H9 (cell line): ENCODE measurements around the gene LRP2. TPM values are rescaled to one million over a fixed set of nuclear protein-coding genes. Genes with fewer than 3 reads are reported as not detected.

Experiments used
- DNase-seq: peaks from one replicate; pipeline ENCODE4 v3.0.0-alpha.2; 2017
- H2AFZ ChIP-seq: one replicate; pipeline ENCODE4 v1.6.1; 2013; ENCODE audit warnings: mild to moderate bottlenecking, low read length, control low read depth, moderate library complexity
- H2AK5ac ChIP-seq: 2 replicates; pipeline ENCODE4 v1.6.1; 2013; ENCODE audit warnings: low read length, control low read depth, mixed read lengths; ENCODE audit not compliant: insufficient read length
- H2BK120ac ChIP-seq: one replicate; pipeline ENCODE4 v1.6.1; 2013; ENCODE audit warnings: low read depth, mild to moderate bottlenecking, low read length, control low read depth, inconsistent platforms; ENCODE audit not compliant: poor library complexity, severe bottlenecking
- H2BK12ac ChIP-seq: 2 replicates; pipeline ENCODE4 v1.6.1; 2013; ENCODE audit warnings: low read length, control low read depth, mixed read lengths, low read depth; ENCODE audit not compliant: insufficient read length
- H2BK15ac ChIP-seq: 2 replicates; pipeline ENCODE4 v1.6.1; 2013; ENCODE audit warnings: low read depth, low read length, control low read depth
- H2BK20ac ChIP-seq: one replicate; pipeline ENCODE4 v1.6.1; 2013; ENCODE audit warnings: low read depth, mild to moderate bottlenecking, low read length, control low read depth, inconsistent platforms; ENCODE audit not compliant: poor library complexity, severe bottlenecking
- H2BK5ac ChIP-seq: 2 replicates; pipeline ENCODE4 v1.6.1; 2013; ENCODE audit warnings: low read length, control low read depth, mixed read lengths; ENCODE audit not compliant: insufficient read length
- H3K14ac ChIP-seq: 2 replicates; pipeline ENCODE4 v1.6.1; 2013; ENCODE audit warnings: low read length, control low read depth; ENCODE audit not compliant: insufficient read depth
- H3K18ac ChIP-seq: 2 replicates; pipeline ENCODE4 v1.6.1; 2013; ENCODE audit warnings: low read depth, mild to moderate bottlenecking, mixed read lengths, low read length, control low read depth; ENCODE audit not compliant: insufficient read length
- H3K23ac ChIP-seq: 2 replicates; pipeline ENCODE4 v1.6.1; 2013; ENCODE audit warnings: low read length, control low read depth, mixed read lengths, low read depth; ENCODE audit not compliant: insufficient read length
- H3K23me2 ChIP-seq: 2 replicates; pipeline ENCODE4 v1.6.1; 2013; ENCODE audit warnings: low read depth, mild to moderate bottlenecking, mixed read lengths, low read length, control low read depth; ENCODE audit not compliant: insufficient read length, poor library complexity, severe bottlenecking
- H3K27ac ChIP-seq: 2 replicates; pipeline ENCODE4 v1.5.1; 2013; ENCODE audit warnings: low read length, control low read depth, mixed read lengths, low read depth; ENCODE audit not compliant: insufficient read length
- H3K27me3 ChIP-seq: 2 replicates; pipeline ENCODE4 v1.6.1; 2013; ENCODE audit warnings: low read length, control low read depth, inconsistent platforms; ENCODE audit not compliant: insufficient read depth
- H3K4ac ChIP-seq: 2 replicates; pipeline ENCODE4 v1.6.1; 2013; ENCODE audit warnings: low read depth, mild to moderate bottlenecking, control low read depth, inconsistent platforms, low read length, moderate library complexity
- H3K4me1 ChIP-seq: 2 replicates; pipeline ENCODE4 v1.6.1; 2013; ENCODE audit warnings: low read length, control low read depth, inconsistent platforms; ENCODE audit not compliant: insufficient read depth
- H3K4me2 ChIP-seq: 2 replicates; pipeline ENCODE4 v1.6.1; 2013; ENCODE audit warnings: low read length, control low read depth, mixed read lengths; ENCODE audit not compliant: insufficient read length, insufficient read depth
- H3K56ac ChIP-seq: 2 replicates; pipeline ENCODE4 v1.6.1; 2013; ENCODE audit warnings: low read depth, mild to moderate bottlenecking, mixed read lengths, low read length, control low read depth; ENCODE audit not compliant: insufficient read length
- H3K79me1 ChIP-seq: 2 replicates; pipeline ENCODE4 v1.6.1; 2013; ENCODE audit warnings: low read depth, mild to moderate bottlenecking, moderate library complexity, low read length, control low read depth, inconsistent platforms; ENCODE audit not compliant: insufficient read depth, poor library complexity, severe bottlenecking
- H3K79me2 ChIP-seq: 2 replicates; pipeline ENCODE4 v1.6.1; 2013; ENCODE audit warnings: low read length, control low read depth, inconsistent platforms; ENCODE audit not compliant: insufficient read depth
- H3K9ac ChIP-seq: 2 replicates; pipeline ENCODE4 v1.6.1; 2013; ENCODE audit warnings: low read length, control low read depth, mixed read lengths; ENCODE audit not compliant: insufficient read length; ENCODE audit errors: extremely low read depth
- H3K9me3 ChIP-seq: one replicate; pipeline ENCODE4 v1.6.1; 2013; ENCODE audit warnings: low read depth, low read length, inconsistent platforms; ENCODE audit not compliant: control insufficient read depth
- H3T11ph ChIP-seq: one replicate; pipeline ENCODE4 v1.6.1; 2013; ENCODE audit warnings: mild to moderate bottlenecking, low read length, control low read depth, inconsistent platforms
- H4K20me1 ChIP-seq: one replicate; pipeline ENCODE4 v1.6.1; 2013; ENCODE audit not compliant: control insufficient read depth, insufficient read length, insufficient read depth
- H4K5ac ChIP-seq: 2 replicates; pipeline ENCODE4 v1.6.1; 2013; ENCODE audit warnings: low read depth, mild to moderate bottlenecking, mixed read lengths, low read length, control low read depth; ENCODE audit not compliant: insufficient read length
- H4K8ac ChIP-seq: replicated peaks from 2 replicates; pipeline ENCODE4 v1.6.1; 2013; ENCODE audit warnings: low read length, control low read depth, mixed read lengths, low read depth; ENCODE audit not compliant: insufficient read length
- H4K91ac ChIP-seq: 2 replicates; pipeline ENCODE4 v1.6.1; 2013; ENCODE audit warnings: low read depth, mild to moderate bottlenecking, moderate library complexity, mixed read lengths, low read length, control low read depth; ENCODE audit not compliant: insufficient read length
- H3K27ac Mint-ChIP-seq, 3 experiments: 2 replicates in 2 of 3; 3 replicates in 1 of 3; pipeline ENCODE4 v1.8.0; 2020 to 2021; ENCODE audit warnings: mixed read lengths in 3 of 3, mild to moderate bottlenecking in 1 of 3, moderate library complexity in 1 of 3
- H3K27me3 Mint-ChIP-seq: 2 replicates; pipeline ENCODE4 v1.8.0; 2021; ENCODE audit warnings: low read depth, mild to moderate bottlenecking, moderate library complexity, mixed read lengths
- H3K36me3 Mint-ChIP-seq, 3 experiments: 2 replicates in 2 of 3; 3 replicates in 1 of 3; pipeline ENCODE4 v1.8.0; 2020 to 2021; ENCODE audit warnings: low read depth in 3 of 3, mixed read lengths in 3 of 3; ENCODE audit not compliant: insufficient read depth in 1 of 3
- H3K4me1 Mint-ChIP-seq, 2 experiments: 2 replicates each; pipeline ENCODE4 v1.8.0; 2020; ENCODE audit warnings: mixed read lengths in 2 of 2
- H3K4me3 Mint-ChIP-seq, 2 experiments: 2 replicates in 1 of 2; 3 replicates in 1 of 2; pipeline ENCODE4 v1.8.0; 2020 to 2021; ENCODE audit warnings: mild to moderate bottlenecking in 2 of 2, mixed read lengths in 2 of 2, moderate library complexity in 1 of 2
- H3K9me3 Mint-ChIP-seq, 2 experiments: 2 replicates in 1 of 2; 3 replicates in 1 of 2; pipeline ENCODE4 v1.8.0; 2020; ENCODE audit warnings: mild to moderate bottlenecking in 2 of 2, mixed read lengths in 2 of 2, moderate library complexity in 1 of 2
- total RNA-seq: library from RNA; stranded (reverse); gene quantifications from 2 replicates; pipeline ENCODE4 v1.2.1, GENCODE V29; 2021
- TF ChIP-seq, protein P1 (sequence below): fragments of 200-600 bp; sonication (generic); conservative IDR thresholded peaks from 3 replicates; pipeline ENCODE4 v1.8.0; 2021; ENCODE audit warnings: antibody characterized with exemption, mild to moderate bottlenecking

LRP2 gene
- total RNA-seq, 1 experiment from 2014 or later, result 1.4 TPM

- peaks cover 5% of the 10 kb centered on the region for H3K27me3 Mint-ChIP-seq
- H3K9ac ChIP-seq, result no peak overlapping the region
- no peak overlapping the region for H2BK20ac ChIP-seq
- no peak overlapping the region for H2BK12ac ChIP-seq
- H3K4me2 ChIP-seq, result no peak overlapping the region
- no peak overlapping the region for H3K56ac ChIP-seq
- no peaks in the 10 kb centered on the region for H3K9me3 ChIP-seq
- H3K27ac ChIP-seq, result no peak overlapping the region
- H3K4me1 ChIP-seq, result no peaks in the 10 kb centered on the region
- no peaks in the 10 kb centered on the region for H3K23me2 ChIP-seq
- no peak overlapping the region for H4K91ac ChIP-seq
- no peaks in the 10 kb centered on the region for H3K79me1 ChIP-seq
- H2BK5ac ChIP-seq, result no peak overlapping the region
- H3K14ac ChIP-seq, result no peak overlapping the region
- H3K4me3 Mint-ChIP-seq, result no peak overlapping the region
- no peaks in the 10 kb centered on the region for H4K20me1 ChIP-seq
- TF ChIP-seq, protein P1, sequence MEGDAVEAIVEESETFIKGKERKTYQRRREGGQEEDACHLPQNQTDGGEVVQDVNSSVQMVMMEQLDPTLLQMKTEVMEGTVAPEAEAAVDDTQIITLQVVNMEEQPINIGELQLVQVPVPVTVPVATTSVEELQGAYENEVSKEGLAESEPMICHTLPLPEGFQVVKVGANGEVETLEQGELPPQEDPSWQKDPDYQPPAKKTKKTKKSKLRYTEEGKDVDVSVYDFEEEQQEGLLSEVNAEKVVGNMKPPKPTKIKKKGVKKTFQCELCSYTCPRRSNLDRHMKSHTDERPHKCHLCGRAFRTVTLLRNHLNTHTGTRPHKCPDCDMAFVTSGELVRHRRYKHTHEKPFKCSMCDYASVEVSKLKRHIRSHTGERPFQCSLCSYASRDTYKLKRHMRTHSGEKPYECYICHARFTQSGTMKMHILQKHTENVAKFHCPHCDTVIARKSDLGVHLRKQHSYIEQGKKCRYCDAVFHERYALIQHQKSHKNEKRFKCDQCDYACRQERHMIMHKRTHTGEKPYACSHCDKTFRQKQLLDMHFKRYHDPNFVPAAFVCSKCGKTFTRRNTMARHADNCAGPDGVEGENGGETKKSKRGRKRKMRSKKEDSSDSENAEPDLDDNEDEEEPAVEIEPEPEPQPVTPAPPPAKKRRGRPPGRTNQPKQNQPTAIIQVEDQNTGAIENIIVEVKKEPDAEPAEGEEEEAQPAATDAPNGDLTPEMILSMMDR, result no peak
- H4K5ac ChIP-seq, result no peak overlapping the region
- H3K4me1 Mint-ChIP-seq, result peaks cover 8 to 14% of the 10 kb centered on the region in 2 experiments
- no peak overlapping the region for H2BK15ac ChIP-seq
- no peak overlapping the region for H3T11ph ChIP-seq
- no peak overlapping the region for H4K8ac ChIP-seq
- H2AK5ac ChIP-seq, result no peak overlapping the region
- no peak overlapping the region for H2BK120ac ChIP-seq
- H3K9me3 Mint-ChIP-seq, result no peaks in the 10 kb centered on the region
- no peak overlapping the region for H3K4ac ChIP-seq
- H3K18ac ChIP-seq, result no peak overlapping the region
- H3K27me3 ChIP-seq, result no peaks in the 10 kb centered on the region
- H3K79me2 ChIP-seq, result no peaks in the 10 kb centered on the region
- no peak overlapping the region for H3K23ac ChIP-seq
- H3K27ac Mint-ChIP-seq, result no peak overlapping the region
- no peak for DNase-seq
- H2AFZ ChIP-seq, result no peak overlapping the region
- peaks cover 0 to 1% (median 0%) of the 10 kb centered on the region in 3 experiments; a peak in 1 of 7 replicates for H3K36me3 Mint-ChIP-seq
Measured at GRCh38 chr2:169116993-169117392, 245.3 kb downstream of the LRP2 start.
